ENCODE results near the gene IGSF3. TPM values are rescaled to one million over a fixed set of nuclear protein-coding genes. Genes with fewer than 3 reads are reported as not detected.

Gene IGSF3
- total RNA-seq, 1 donor from 2014 or later: 17.5 TPM

DNA sequence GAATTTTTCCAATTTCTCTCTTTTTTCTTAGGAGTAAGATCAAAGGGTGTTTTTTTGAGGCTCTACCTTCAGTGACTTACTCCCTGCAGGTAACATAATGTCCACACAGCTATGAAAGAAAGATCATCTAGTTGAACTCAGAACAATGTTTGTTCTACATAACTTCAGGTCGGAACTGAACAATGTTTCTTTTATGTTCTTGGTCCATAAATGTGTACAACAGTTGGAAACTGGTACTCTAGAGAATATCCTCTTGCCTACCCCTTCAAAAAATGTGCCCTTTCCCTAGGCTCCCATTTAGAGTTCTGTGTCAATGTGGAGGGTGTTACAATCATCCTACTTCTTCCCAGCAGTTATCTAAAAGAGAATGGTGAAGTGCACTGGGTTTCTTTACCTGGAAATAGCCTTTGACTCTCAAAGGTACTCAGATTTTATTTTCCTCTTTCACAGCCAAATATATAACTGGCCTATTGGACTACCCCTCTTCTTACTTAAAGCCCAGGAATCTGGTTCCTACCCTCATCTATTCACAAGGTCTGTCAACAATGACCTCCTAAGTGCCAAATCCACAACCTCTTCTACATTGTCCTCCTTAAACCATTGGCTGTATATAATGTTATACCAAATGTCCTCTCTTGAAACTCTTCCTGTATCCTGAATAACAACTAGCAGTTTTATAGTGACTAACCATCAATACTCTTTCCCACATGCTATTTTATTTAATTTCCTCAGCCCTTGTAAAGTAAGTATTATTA, 139.0 kb downstream of the IGSF3 start:
- DNase-seq (no peak), ATAC-seq (ENCODE audit: poor library complexity) (no peak)
- intact Hi-C loops (cut with DNase I): no loop called here

DNA sequence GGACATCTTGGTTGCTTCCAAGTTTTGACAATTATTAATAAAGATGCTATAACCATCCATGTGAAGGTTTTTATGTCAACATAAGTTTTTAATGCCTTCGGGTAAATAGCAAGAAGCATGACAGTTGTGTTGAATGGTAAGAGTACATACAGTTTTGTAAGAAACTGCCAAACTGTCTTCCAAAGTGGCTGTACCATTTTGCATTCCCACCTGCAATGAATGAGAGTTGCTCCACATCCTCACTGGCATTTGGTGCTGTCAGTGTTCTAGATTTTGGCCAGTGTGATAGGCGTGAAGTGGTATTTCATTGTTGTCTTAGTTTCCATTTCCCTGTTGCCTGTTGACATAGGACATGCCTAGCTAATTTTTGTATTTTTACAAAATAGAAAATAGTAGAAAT, 142.1 kb downstream of the IGSF3 start:
- ATAC-seq (ENCODE audit: poor library complexity) (no peak), DNase-seq (no peak)
- intact Hi-C loops (cut with DNase I): no loop called here

Small RNA genes within 50 kb of the gene (microRNA-seq; reads per million reads assigned to microRNA genes)
- gene MIR320B1 (not detected), gene MIR548AC (not detected)

Other genes starting within 250 kb of the IGSF3 start
- 31.3 TPM for gene CD58, start 96.7 kb downstream of the IGSF3 start, total RNA-seq
- 0.51 TPM for gene CD2, start 86.7 kb upstream of the IGSF3 start, total RNA-seq
- 81.5 TPM for gene PTGFRN, start 242.2 kb upstream of the IGSF3 start, total RNA-seq

All from Right ventricle myocardium superior (tissue), 1 donor.